DMS 273 (cell line): ENCODE measurements around the gene RABGGTA.
"Not testable (repeated sequence)": the region's sequence is repeated elsewhere in the genome, so short reads cannot be mapped to it uniquely, and the experiment has no call there.

Experiments used
- DNase-seq: peaks from one replicate; lab custom pipeline; 2025; ENCODE audit not compliant: unreplicated experiment; lab: John Stamatoyannopoulos, UW

RABGGTA gene

GRCh38 chr14:24219521-24219920 lies 51.9 kb downstream of the RABGGTA start:
- no peak for DNase-seq

DNA sequence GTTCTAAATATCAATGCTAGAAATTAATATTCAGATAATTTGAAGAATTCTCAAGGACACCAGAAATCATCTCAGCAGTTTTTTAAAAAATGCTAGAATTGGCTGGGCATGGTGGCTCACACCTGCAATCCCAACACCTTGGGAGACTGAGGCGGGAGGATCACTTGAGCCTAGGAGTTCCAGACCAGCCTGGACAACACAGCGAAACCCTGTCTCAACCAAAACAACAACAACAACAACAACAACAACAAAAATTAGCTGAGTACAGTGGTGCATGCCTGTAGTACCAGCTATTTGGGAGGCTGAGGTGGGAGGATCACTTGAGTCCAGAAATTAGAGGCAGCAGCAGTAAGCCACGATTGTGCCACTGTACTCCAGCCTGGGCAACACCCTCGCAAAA lies 52.3 kb downstream of the RABGGTA start:
- no peak for DNase-seq

GRCh38 chr14:24216876-24217275 lies 54.5 kb downstream of the RABGGTA start:
- DNase-seq = not testable (repeated sequence)

DNA sequence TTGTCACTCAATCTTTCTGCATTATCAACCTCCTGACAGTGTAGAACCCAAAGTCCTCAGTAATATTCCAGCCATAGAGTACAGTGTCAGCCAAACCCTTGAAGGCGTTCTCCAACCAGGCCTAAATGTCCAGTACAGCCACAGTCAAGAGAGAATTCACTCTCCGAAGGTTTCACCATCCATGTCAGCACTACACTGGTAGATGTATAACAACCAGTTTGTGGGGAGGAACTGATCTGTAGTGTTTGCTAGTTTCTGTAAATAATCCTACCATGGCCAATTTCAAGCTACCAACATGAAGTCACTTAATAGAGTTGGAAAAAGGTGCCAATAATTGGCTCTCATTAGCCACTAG lies 55.1 kb downstream of the RABGGTA start:
- no peak for DNase-seq
